OCI-LY7 (cell line): ENCODE results near the gene DSCAM.

Experiments
- EZH2phosphoT487 ChIP-seq: fragments of 200-600 bp; sonication (generic); IDR thresholded peaks from 2 replicates; pipeline ENCODE4 v1.6.1; 2018; ENCODE audit warnings: low read depth, borderline replicate concordance, mild to moderate bottlenecking, mixed run types, antibody characterized with exemption, low read length, moderate library complexity, mixed read lengths
- TF ChIP-seq, protein P1 (sequence below): fragments of 200-600 bp; sonication (generic); conservative IDR thresholded peaks from 2 replicates; pipeline ENCODE4 v1.5.1; 2014; ENCODE audit warnings: mild to moderate bottlenecking, antibody characterized with exemption, low read length, moderate library complexity, mixed read lengths

DNA sequence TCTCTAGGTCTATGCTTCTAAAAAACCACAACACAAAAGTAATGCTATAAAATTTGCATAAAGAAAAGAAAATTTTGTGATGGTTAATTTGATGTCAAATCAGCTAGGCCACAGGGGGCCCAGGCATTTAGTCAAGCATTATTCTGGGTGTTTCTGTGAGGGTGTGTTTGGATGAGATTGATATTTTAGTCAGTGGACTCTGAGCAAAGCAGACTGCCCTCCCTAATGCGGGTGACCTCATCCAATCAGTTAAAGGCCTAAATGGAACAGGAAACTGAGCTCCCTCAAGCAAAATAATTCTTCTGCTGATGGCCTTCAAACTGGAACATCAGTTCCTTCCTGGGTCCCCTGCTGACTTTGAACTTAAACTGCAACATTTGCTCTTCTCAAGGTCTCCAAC lies 358.0 kb downstream of the DSCAM start:
- TF ChIP-seq, protein P1, sequence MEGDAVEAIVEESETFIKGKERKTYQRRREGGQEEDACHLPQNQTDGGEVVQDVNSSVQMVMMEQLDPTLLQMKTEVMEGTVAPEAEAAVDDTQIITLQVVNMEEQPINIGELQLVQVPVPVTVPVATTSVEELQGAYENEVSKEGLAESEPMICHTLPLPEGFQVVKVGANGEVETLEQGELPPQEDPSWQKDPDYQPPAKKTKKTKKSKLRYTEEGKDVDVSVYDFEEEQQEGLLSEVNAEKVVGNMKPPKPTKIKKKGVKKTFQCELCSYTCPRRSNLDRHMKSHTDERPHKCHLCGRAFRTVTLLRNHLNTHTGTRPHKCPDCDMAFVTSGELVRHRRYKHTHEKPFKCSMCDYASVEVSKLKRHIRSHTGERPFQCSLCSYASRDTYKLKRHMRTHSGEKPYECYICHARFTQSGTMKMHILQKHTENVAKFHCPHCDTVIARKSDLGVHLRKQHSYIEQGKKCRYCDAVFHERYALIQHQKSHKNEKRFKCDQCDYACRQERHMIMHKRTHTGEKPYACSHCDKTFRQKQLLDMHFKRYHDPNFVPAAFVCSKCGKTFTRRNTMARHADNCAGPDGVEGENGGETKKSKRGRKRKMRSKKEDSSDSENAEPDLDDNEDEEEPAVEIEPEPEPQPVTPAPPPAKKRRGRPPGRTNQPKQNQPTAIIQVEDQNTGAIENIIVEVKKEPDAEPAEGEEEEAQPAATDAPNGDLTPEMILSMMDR = no peak
- no peak for TF ChIP-seq EZH2phosphoT487
